H9 (cell line): ENCODE data around the gene VPREB3. TPM values are rescaled to one million over a fixed set of nuclear protein-coding genes. Genes with fewer than 3 reads are reported as not detected.

Source experiments
- DNase-seq: peaks from one replicate; pipeline ENCODE4 v3.0.0-alpha.2; 2017
- H2AFZ ChIP-seq: one replicate; pipeline ENCODE4 v1.6.1; 2013; ENCODE audit warnings: mild to moderate bottlenecking, low read length, control low read depth, moderate library complexity
- H2AK5ac ChIP-seq: 2 replicates; pipeline ENCODE4 v1.6.1; 2013; ENCODE audit warnings: low read length, control low read depth, mixed read lengths; ENCODE audit not compliant: insufficient read length
- H2BK120ac ChIP-seq: one replicate; pipeline ENCODE4 v1.6.1; 2013; ENCODE audit warnings: low read depth, mild to moderate bottlenecking, low read length, control low read depth, inconsistent platforms; ENCODE audit not compliant: poor library complexity, severe bottlenecking
- H2BK12ac ChIP-seq: 2 replicates; pipeline ENCODE4 v1.6.1; 2013; ENCODE audit warnings: low read length, control low read depth, mixed read lengths, low read depth; ENCODE audit not compliant: insufficient read length
- H2BK15ac ChIP-seq: 2 replicates; pipeline ENCODE4 v1.6.1; 2013; ENCODE audit warnings: low read depth, low read length, control low read depth
- H2BK20ac ChIP-seq: one replicate; pipeline ENCODE4 v1.6.1; 2013; ENCODE audit warnings: low read depth, mild to moderate bottlenecking, low read length, control low read depth, inconsistent platforms; ENCODE audit not compliant: poor library complexity, severe bottlenecking
- H2BK5ac ChIP-seq: 2 replicates; pipeline ENCODE4 v1.6.1; 2013; ENCODE audit warnings: low read length, control low read depth, mixed read lengths; ENCODE audit not compliant: insufficient read length
- H3K14ac ChIP-seq: 2 replicates; pipeline ENCODE4 v1.6.1; 2013; ENCODE audit warnings: low read length, control low read depth; ENCODE audit not compliant: insufficient read depth
- H3K18ac ChIP-seq: 2 replicates; pipeline ENCODE4 v1.6.1; 2013; ENCODE audit warnings: low read depth, mild to moderate bottlenecking, mixed read lengths, low read length, control low read depth; ENCODE audit not compliant: insufficient read length
- H3K23ac ChIP-seq: 2 replicates; pipeline ENCODE4 v1.6.1; 2013; ENCODE audit warnings: low read length, control low read depth, mixed read lengths, low read depth; ENCODE audit not compliant: insufficient read length
- H3K23me2 ChIP-seq: 2 replicates; pipeline ENCODE4 v1.6.1; 2013; ENCODE audit warnings: low read depth, mild to moderate bottlenecking, mixed read lengths, low read length, control low read depth; ENCODE audit not compliant: insufficient read length, poor library complexity, severe bottlenecking
- H3K27ac ChIP-seq: 2 replicates; pipeline ENCODE4 v1.5.1; 2013; ENCODE audit warnings: low read length, control low read depth, mixed read lengths, low read depth; ENCODE audit not compliant: insufficient read length
- H3K27me3 ChIP-seq: 2 replicates; pipeline ENCODE4 v1.6.1; 2013; ENCODE audit warnings: low read length, control low read depth, inconsistent platforms; ENCODE audit not compliant: insufficient read depth
- H3K4ac ChIP-seq: 2 replicates; pipeline ENCODE4 v1.6.1; 2013; ENCODE audit warnings: low read depth, mild to moderate bottlenecking, control low read depth, inconsistent platforms, low read length, moderate library complexity
- H3K4me1 ChIP-seq: 2 replicates; pipeline ENCODE4 v1.6.1; 2013; ENCODE audit warnings: low read length, control low read depth, inconsistent platforms; ENCODE audit not compliant: insufficient read depth
- H3K4me2 ChIP-seq: 2 replicates; pipeline ENCODE4 v1.6.1; 2013; ENCODE audit warnings: low read length, control low read depth, mixed read lengths; ENCODE audit not compliant: insufficient read length, insufficient read depth
- H3K56ac ChIP-seq: 2 replicates; pipeline ENCODE4 v1.6.1; 2013; ENCODE audit warnings: low read depth, mild to moderate bottlenecking, mixed read lengths, low read length, control low read depth; ENCODE audit not compliant: insufficient read length
- H3K79me1 ChIP-seq: 2 replicates; pipeline ENCODE4 v1.6.1; 2013; ENCODE audit warnings: low read depth, mild to moderate bottlenecking, moderate library complexity, low read length, control low read depth, inconsistent platforms; ENCODE audit not compliant: insufficient read depth, poor library complexity, severe bottlenecking
- H3K79me2 ChIP-seq: 2 replicates; pipeline ENCODE4 v1.6.1; 2013; ENCODE audit warnings: low read length, control low read depth, inconsistent platforms; ENCODE audit not compliant: insufficient read depth
- H3K9ac ChIP-seq: 2 replicates; pipeline ENCODE4 v1.6.1; 2013; ENCODE audit warnings: low read length, control low read depth, mixed read lengths; ENCODE audit not compliant: insufficient read length; ENCODE audit errors: extremely low read depth
- H3K9me3 ChIP-seq: one replicate; pipeline ENCODE4 v1.6.1; 2013; ENCODE audit warnings: low read depth, low read length, inconsistent platforms; ENCODE audit not compliant: control insufficient read depth
- H3T11ph ChIP-seq: one replicate; pipeline ENCODE4 v1.6.1; 2013; ENCODE audit warnings: mild to moderate bottlenecking, low read length, control low read depth, inconsistent platforms
- H4K20me1 ChIP-seq: one replicate; pipeline ENCODE4 v1.6.1; 2013; ENCODE audit not compliant: control insufficient read depth, insufficient read length, insufficient read depth
- H4K5ac ChIP-seq: 2 replicates; pipeline ENCODE4 v1.6.1; 2013; ENCODE audit warnings: low read depth, mild to moderate bottlenecking, mixed read lengths, low read length, control low read depth; ENCODE audit not compliant: insufficient read length
- H4K8ac ChIP-seq: replicated peaks from 2 replicates; pipeline ENCODE4 v1.6.1; 2013; ENCODE audit warnings: low read length, control low read depth, mixed read lengths, low read depth; ENCODE audit not compliant: insufficient read length
- H4K91ac ChIP-seq: 2 replicates; pipeline ENCODE4 v1.6.1; 2013; ENCODE audit warnings: low read depth, mild to moderate bottlenecking, moderate library complexity, mixed read lengths, low read length, control low read depth; ENCODE audit not compliant: insufficient read length
- H3K27ac Mint-ChIP-seq, 3 experiments: 2 replicates in 2 of 3; 3 replicates in 1 of 3; pipeline ENCODE4 v1.8.0; 2020 to 2021; ENCODE audit warnings: mixed read lengths in 3 of 3, mild to moderate bottlenecking in 1 of 3, moderate library complexity in 1 of 3
- H3K27me3 Mint-ChIP-seq: 2 replicates; pipeline ENCODE4 v1.8.0; 2021; ENCODE audit warnings: low read depth, mild to moderate bottlenecking, moderate library complexity, mixed read lengths
- H3K36me3 Mint-ChIP-seq, 3 experiments: 2 replicates in 2 of 3; 3 replicates in 1 of 3; pipeline ENCODE4 v1.8.0; 2020 to 2021; ENCODE audit warnings: low read depth in 3 of 3, mixed read lengths in 3 of 3; ENCODE audit not compliant: insufficient read depth in 1 of 3
- H3K4me1 Mint-ChIP-seq, 2 experiments: 2 replicates each; pipeline ENCODE4 v1.8.0; 2020; ENCODE audit warnings: mixed read lengths in 2 of 2
- H3K4me3 Mint-ChIP-seq, 2 experiments: 2 replicates in 1 of 2; 3 replicates in 1 of 2; pipeline ENCODE4 v1.8.0; 2020 to 2021; ENCODE audit warnings: mild to moderate bottlenecking in 2 of 2, mixed read lengths in 2 of 2, moderate library complexity in 1 of 2
- H3K9me3 Mint-ChIP-seq, 2 experiments: 2 replicates in 1 of 2; 3 replicates in 1 of 2; pipeline ENCODE4 v1.8.0; 2020; ENCODE audit warnings: mild to moderate bottlenecking in 2 of 2, mixed read lengths in 2 of 2, moderate library complexity in 1 of 2
- WGBS: extraction: QIAGEN DNeasy Blood & Tissue Kit; methylation state at CpG from one replicate; pipeline ENCODE4 v1.1.7; 2013; ENCODE audit warnings: missing lambda C conversion rate, low lambda C conversion rate, mixed read lengths; ENCODE audit not compliant: insufficient read length; ENCODE audit errors: extremely low coverage; 5-methylcytosine and 5-hydroxymethylcytosine counted together
- total RNA-seq: library from RNA; stranded (reverse); gene quantifications from 2 replicates; pipeline ENCODE4 v1.2.1, GENCODE V29; 2021
- TF ChIP-seq, protein P1 (sequence below): fragments of 200-600 bp; sonication (generic); conservative IDR thresholded peaks from 3 replicates; pipeline ENCODE4 v1.8.0; 2021; ENCODE audit warnings: antibody characterized with exemption, mild to moderate bottlenecking

Gene VPREB3
- total RNA-seq, 1 experiment from 2014 or later, result 0.50 TPM

DNA sequence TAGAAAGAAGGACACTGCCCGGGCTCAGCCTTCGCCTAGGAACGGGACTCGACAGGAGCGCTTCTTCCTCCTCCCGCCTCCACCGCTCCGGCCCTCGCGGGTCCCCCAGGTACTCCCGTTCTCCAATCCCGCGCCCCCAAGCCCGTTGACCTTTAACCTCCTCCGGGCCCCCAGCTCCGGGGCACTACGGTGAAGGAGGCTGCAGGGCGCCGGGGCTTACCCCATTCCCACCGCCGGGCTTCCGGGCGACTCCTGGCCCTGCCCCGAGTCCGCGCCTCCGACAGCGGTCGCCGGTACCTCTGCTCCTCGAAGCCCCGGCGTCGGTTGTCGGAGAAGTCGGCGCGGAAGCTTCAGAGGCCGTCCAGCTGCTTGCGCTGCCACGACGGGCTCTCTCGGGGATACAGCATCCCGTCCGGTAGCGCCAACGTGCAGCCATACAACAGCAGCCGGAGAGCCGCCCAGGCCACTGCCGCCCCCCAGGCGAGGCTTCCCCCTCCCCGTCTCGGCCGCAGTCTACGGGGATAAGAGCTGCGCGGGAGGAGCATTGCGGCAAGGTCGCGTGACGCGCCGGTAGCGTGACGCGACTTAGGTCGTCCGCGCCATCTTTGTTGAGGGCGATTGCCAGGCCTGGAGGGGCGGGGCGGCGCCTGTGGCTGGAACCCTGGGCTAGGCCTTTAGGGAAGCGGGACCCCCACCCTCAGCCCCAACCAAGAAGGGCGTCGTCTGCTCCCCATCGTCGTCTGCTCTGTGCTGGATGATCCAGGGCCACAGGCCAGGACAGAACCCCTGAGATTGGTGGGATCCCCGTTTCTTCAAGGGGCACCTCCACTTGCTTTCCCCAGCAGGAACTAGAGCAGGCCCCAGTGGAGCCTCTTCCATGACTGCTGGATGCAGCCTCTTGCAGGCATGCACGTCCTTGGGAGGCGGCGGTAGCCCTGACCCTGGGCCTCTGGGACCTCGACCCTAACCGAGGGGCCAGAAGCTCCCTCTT, 37.1 kb downstream of the VPREB3 start:
- Histone ChIP-seq H2BK12ac (no peak overlapping the region), H3K18ac (peak overlapping the region; percentile 84), H3T11ph (no peak overlapping the region), H3K27me3 (no peaks in the 10 kb centered on the region), H2BK120ac (no peak overlapping the region), H3K14ac (peak overlapping the region; percentile 74), H2AFZ (no peak overlapping the region), H3K79me2 (no peaks in the 10 kb centered on the region), H3K56ac (no peak overlapping the region), H2AK5ac (no peak overlapping the region), H4K91ac (no peak overlapping the region), H3K4me2 (peak overlapping the region; percentile 13), H3K4ac (no peak overlapping the region), H3K9me3 (no peaks in the 10 kb centered on the region), H4K5ac (no peak overlapping the region), H4K8ac (no peak overlapping the region), H3K4me1 (no peaks in the 10 kb centered on the region), H4K20me1 (no peaks in the 10 kb centered on the region), H2BK20ac (no peak overlapping the region), H3K23ac (no peak overlapping the region), H3K27ac (no peak overlapping the region), H3K23me2 (peaks cover 3% of the 10 kb centered on the region), H3K79me1 (no peaks in the 10 kb centered on the region), H3K9ac (peak overlapping the region; percentile 67), H2BK15ac (no peak overlapping the region), H2BK5ac (no peak overlapping the region)
- peak; percentile 91 for DNase-seq
- Mint-ChIP-seq H3K27me3 (peaks cover under 1% of the 10 kb centered on the region; the same call in 1 of the 2 replicates), H3K27ac (peak overlapping the region; percentile 58 to 93 (median 87); a peak in 4 of 7 replicates), H3K4me1 (peaks cover 0 to 6% of the 10 kb centered on the region in 2 experiments; a peak in 2 of 4 replicates), H3K36me3 (peaks cover 8 to 22% (median 16%) of the 10 kb centered on the region in 3 experiments), H3K4me3 (peak overlapping the region; percentile 74 to 85), H3K9me3 (no peaks in the 10 kb centered on the region; a peak in 1 of 5 replicates)
- no CpG with 5 or more reads among the region's 84 CpGs for WGBS
- TF ChIP-seq, protein P1, sequence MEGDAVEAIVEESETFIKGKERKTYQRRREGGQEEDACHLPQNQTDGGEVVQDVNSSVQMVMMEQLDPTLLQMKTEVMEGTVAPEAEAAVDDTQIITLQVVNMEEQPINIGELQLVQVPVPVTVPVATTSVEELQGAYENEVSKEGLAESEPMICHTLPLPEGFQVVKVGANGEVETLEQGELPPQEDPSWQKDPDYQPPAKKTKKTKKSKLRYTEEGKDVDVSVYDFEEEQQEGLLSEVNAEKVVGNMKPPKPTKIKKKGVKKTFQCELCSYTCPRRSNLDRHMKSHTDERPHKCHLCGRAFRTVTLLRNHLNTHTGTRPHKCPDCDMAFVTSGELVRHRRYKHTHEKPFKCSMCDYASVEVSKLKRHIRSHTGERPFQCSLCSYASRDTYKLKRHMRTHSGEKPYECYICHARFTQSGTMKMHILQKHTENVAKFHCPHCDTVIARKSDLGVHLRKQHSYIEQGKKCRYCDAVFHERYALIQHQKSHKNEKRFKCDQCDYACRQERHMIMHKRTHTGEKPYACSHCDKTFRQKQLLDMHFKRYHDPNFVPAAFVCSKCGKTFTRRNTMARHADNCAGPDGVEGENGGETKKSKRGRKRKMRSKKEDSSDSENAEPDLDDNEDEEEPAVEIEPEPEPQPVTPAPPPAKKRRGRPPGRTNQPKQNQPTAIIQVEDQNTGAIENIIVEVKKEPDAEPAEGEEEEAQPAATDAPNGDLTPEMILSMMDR, result no peak
